Sigmoid colon (tissue), 4 donors: ENCODE measurements around the gene ZBTB47.

ENCODE experiments used
- EP300 ChIP-seq, 4 donors: sonication (generic); formaldehyde crosslinking; IDR thresholded peaks; one replicate each; pipeline ENCODE4 v1.6.1; 2017; ENCODE audit warnings: antibody characterized with exemption in 4 of 4
- POLR2A ChIP-seq, 2 donors: fragments of 450-650 bp; IDR thresholded peaks; one replicate each; pipeline ENCODE4 v1.6.1; 2016; ENCODE audit warnings: antibody characterized with exemption in 2 of 2, mild to moderate bottlenecking in 2 of 2, moderate library complexity in 2 of 2
- TF ChIP-seq, protein P1 (sequence below), 4 experiments: fragments of 450-650 bp in 3 of 4; fragments of 200-600 bp in 1 of 4; IDR thresholded peaks; one replicate each; pipeline ENCODE4 v1.5.1; 2016 to 2019; ENCODE audit warnings: antibody characterized with exemption in 4 of 4, mild to moderate bottlenecking in 3 of 4, moderate library complexity in 2 of 4

DNA sequence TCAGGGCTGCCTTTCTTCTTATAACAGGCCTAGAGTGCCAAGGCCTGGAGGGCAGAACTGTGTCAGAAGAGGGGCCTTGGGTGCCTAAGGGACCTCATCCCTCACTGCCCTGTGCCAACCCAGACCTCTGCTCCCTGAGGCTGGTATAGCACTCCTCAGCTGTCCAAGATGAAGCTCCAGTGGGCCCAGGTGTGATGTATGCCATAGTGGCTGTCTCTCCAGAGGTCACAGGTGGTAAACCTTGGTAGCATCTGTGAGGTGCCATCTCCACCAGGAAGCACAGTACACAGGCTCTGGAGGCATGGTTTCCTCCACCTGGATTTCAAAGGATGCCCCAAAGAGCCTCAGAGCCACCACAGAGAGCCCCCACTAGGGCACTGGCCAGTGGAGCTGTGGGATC is 19.6 kb downstream of the ZBTB47 start:
- no peak for TF ChIP-seq POLR2A (IDR thresholded peaks at IDR 0.05)
- TF ChIP-seq, protein P1, sequence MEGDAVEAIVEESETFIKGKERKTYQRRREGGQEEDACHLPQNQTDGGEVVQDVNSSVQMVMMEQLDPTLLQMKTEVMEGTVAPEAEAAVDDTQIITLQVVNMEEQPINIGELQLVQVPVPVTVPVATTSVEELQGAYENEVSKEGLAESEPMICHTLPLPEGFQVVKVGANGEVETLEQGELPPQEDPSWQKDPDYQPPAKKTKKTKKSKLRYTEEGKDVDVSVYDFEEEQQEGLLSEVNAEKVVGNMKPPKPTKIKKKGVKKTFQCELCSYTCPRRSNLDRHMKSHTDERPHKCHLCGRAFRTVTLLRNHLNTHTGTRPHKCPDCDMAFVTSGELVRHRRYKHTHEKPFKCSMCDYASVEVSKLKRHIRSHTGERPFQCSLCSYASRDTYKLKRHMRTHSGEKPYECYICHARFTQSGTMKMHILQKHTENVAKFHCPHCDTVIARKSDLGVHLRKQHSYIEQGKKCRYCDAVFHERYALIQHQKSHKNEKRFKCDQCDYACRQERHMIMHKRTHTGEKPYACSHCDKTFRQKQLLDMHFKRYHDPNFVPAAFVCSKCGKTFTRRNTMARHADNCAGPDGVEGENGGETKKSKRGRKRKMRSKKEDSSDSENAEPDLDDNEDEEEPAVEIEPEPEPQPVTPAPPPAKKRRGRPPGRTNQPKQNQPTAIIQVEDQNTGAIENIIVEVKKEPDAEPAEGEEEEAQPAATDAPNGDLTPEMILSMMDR (IDR thresholded peaks at IDR 0.05) = no peak
- no peak for TF ChIP-seq EP300 (IDR thresholded peaks at IDR 0.05)
